Measurements from ENCODE around the gene SHLD1.

SHLD1 gene

DNA sequence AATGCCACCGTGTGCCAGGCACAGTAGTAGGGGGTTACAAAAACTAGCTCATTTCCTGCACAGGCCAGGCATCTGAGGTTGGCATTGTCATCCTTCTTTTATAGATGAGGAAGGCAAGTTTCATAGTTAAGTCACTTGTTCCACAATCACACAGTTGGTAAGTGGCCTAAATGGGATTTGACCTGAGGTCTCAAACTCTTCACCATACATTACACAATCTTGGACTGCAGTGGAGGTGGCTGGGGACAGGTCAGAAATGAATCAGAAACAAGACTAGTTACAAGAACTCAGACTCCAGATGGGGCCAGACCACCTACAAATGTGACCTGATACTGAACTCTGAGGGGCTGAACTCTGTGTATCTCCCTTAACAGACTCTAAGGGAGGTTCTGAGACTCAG, 150.7 kb downstream of the SHLD1 start:
- DNase-seq = no peak

DNA sequence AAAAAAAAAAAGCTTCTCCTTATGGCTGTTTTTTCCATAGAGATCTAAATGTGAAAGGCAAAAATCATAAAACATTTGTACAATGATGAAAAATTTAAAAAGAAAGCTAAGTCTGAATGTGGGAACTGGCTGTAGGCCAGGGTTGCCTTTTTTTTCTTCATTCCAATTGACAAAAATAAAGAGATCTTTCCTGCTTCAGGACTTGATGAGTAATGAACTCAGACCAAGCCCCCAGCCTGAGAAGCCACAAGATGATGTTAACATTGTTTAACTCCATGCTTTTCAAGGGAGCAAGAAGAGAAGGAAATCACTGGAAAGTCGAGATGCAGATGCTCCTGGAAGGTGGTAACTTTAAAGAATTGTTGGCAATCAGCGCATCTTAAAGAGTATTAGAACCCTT, 158.8 kb downstream of the SHLD1 start:
- no peak for DNase-seq

DNA sequence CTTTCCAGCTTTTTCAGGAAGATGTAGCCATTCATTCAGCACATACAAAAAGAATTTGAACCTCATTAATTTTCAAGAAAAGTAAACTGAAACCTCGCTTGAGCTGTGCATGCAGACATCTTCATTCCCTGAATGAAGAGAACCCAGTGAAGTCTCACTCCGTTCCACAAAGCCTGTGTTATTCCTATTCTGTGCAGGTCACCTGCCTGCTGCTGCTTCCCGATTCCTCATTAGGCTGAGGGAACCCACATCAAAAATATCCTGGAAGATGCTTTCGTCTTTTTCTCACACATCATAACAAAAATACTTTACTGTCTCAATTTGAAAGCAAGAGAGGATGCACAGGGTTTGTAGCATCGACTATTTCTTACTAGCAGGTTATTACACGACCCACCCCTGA, 160.0 kb downstream of the SHLD1 start:
- DNase-seq = no peak

DNA sequence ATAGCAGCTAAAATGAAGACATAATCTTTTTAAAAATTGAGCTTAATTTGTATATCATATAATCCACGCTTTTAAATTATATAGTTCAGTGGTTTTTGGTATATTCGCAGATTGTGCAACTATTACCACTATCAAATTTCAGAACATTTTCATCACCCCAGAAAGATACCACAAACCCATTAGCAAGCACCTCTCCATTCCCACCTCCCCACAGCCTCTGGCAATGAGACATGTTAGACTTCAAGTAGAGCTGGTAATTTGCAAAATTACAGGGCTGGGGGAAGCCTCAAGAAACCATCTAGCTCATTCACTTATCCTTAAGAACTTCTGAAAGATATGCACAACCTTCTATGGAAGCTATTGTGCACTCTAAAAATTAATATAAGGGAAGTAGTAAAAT, 163.0 kb downstream of the SHLD1 start:
- DNase-seq = no peak
